ENCODE results near the gene BCORL1.

The BCORL1 gene

GRCh38 chrX:130027569-130027968, 45.1 kb downstream of the BCORL1 start:
- Histone ChIP-seq H3K36me3 (no peaks in the 10 kb centered on the region), H3K27ac (no peak overlapping the region), H3K9me3 (ENCODE audit: severe bottlenecking) (no peaks in the 10 kb centered on the region), H3K4me3 (ENCODE audit: low read depth, low read length) (no peak overlapping the region), H3K27me3 (ENCODE audit: insufficient read depth, low read depth, severe bottlenecking) (no peaks in the 10 kb centered on the region)
- no peak for TF ChIP-seq CTCF (IDR thresholded peaks at IDR 0.05; ENCODE audit: low read depth, low read length)
- no peak for DNase-seq

- H3K36me3 ChIP-seq, result no peaks in the 10 kb centered on the region
- H3K27ac ChIP-seq, result no peak overlapping the region
- H3K9me3 ChIP-seq (ENCODE audit: severe bottlenecking), result no peaks in the 10 kb centered on the region
- TF ChIP-seq CTCF (IDR thresholded peaks at IDR 0.05; ENCODE audit: low read depth, low read length), result peak; percentile 50
- H3K27me3 ChIP-seq (ENCODE audit: insufficient read depth, low read depth, severe bottlenecking), result no peaks in the 10 kb centered on the region
- no peak overlapping the region for H3K4me3 ChIP-seq (ENCODE audit: low read depth, low read length)
- DNase-seq, result peak; percentile 26
Measured at GRCh38 chrX:130028196-130028595, 45.8 kb downstream of the BCORL1 start.

- H3K27ac ChIP-seq, result no peak overlapping the region
- TF ChIP-seq CTCF (IDR thresholded peaks at IDR 0.05; ENCODE audit: low read depth, low read length), result no peak
- no peak for DNase-seq
- H3K36me3 ChIP-seq, result peaks cover 6% of the 10 kb centered on the region; the same call in 1 of the 2 replicates
- no peaks in the 10 kb centered on the region for H3K9me3 ChIP-seq (ENCODE audit: severe bottlenecking)
- H3K27me3 ChIP-seq (ENCODE audit: insufficient read depth, low read depth, severe bottlenecking), result peaks cover 2% of the 10 kb centered on the region
- H3K4me3 ChIP-seq (ENCODE audit: low read depth, low read length), result no peak overlapping the region
Measured at GRCh38 chrX:130030826-130031225, 48.4 kb downstream of the BCORL1 start.

- no peak for DNase-seq
- Histone ChIP-seq H3K9me3 (ENCODE audit: severe bottlenecking) (no peaks in the 10 kb centered on the region), H3K36me3 (peaks cover 6% of the 10 kb centered on the region; the same call in 1 of the 2 replicates), H3K4me3 (ENCODE audit: low read depth, low read length) (no peak overlapping the region), H3K27ac (no peak overlapping the region), H3K27me3 (ENCODE audit: insufficient read depth, low read depth, severe bottlenecking) (peaks cover 2% of the 10 kb centered on the region)
- no peak for TF ChIP-seq CTCF (IDR thresholded peaks at IDR 0.05; ENCODE audit: low read depth, low read length)
Measured at GRCh38 chrX:130032552-130032951, 50.1 kb downstream of the BCORL1 start.

- peaks cover 2% of the 10 kb centered on the region for H3K27me3 ChIP-seq (ENCODE audit: insufficient read depth, low read depth, severe bottlenecking)
- TF ChIP-seq CTCF (IDR thresholded peaks at IDR 0.05; ENCODE audit: low read depth, low read length), result no peak
- H3K27ac ChIP-seq, result no peak overlapping the region
- DNase-seq, result no peak
- no peaks in the 10 kb centered on the region for H3K9me3 ChIP-seq (ENCODE audit: severe bottlenecking)
- H3K4me3 ChIP-seq (ENCODE audit: low read depth, low read length), result no peak overlapping the region
- H3K36me3 ChIP-seq, result peaks cover 9% of the 10 kb centered on the region
Measured at GRCh38 chrX:130034178-130034577, 51.7 kb downstream of the BCORL1 start.

- H3K9me3 ChIP-seq (ENCODE audit: severe bottlenecking), result no peaks in the 10 kb centered on the region
- no peak for TF ChIP-seq CTCF (IDR thresholded peaks at IDR 0.05; ENCODE audit: low read depth, low read length)
- no peak overlapping the region for H3K4me3 ChIP-seq (ENCODE audit: low read depth, low read length)
- no peak for DNase-seq
- no peaks in the 10 kb centered on the region for H3K27me3 ChIP-seq (ENCODE audit: insufficient read depth, low read depth, severe bottlenecking)
- peaks cover 8% of the 10 kb centered on the region for H3K36me3 ChIP-seq
- H3K27ac ChIP-seq, result no peak overlapping the region
Measured at GRCh38 chrX:130039847-130040246, 57.4 kb downstream of the BCORL1 start.
